Measurements from ENCODE around the gene YDJC.
A peak's percentile ranks its signal among the peaks of the same experiment; 100 is the strongest.

DNA sequence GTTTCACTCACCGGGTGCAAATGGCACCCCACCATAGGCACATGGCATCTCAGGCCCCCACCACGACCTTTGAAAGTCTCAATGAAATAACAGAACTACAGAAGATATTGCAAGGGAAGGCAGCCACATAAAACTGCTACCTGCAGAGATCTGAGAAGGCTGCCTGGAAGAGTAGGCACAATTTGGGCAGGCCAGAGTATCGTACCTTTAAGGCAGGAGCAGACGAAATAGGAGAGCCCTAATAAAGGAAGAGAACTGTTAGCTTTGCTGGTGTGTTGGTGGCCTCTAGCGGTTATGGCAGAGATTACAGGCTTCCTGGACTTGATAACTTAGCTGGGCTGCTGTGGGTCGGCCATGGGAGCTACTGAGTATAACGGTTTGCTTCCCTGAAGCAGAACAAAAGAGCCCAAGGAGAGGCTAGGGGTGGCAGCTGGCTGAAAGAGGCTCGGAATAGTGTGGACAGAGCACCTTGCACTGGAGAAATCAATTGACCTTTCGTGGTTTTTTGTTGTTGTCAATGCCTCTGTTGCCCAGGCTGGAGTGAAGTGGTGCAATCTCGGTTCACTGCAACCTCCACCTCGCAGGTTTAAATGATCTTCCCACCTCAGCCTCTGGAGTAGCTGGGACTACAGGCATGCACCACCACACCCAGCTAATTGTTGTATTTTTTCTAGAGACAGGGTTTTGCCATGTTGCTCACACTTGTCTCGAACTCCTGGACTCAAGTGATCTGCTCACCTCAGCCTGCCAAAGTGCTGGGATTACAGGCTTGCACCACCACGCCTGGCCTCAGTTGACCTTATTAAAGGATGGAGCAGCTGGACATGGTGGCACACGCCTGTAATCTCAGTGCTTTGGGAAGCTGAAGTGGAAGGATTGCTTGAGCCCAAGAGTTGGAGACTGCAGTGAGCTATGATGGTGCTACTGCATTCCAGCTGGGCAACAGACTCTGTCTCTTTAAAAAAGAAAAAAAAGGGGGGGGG, 17.1 kb upstream of the YDJC start:
- TF ChIP-seq CTCF (IDR thresholded peaks at IDR 0.05; ENCODE audit: low read depth, low read length) (peak; percentile 95), EZH2phosphoT487 (IDR thresholded peaks at IDR 0.05; ENCODE audit: low read depth) (no peak)

All from OCI-LY3 (cell line).